GM23338 (cell line): ENCODE results near the gene PIEZO2. TPM values are rescaled to one million over a fixed set of nuclear protein-coding genes. Genes with fewer than 3 reads are reported as not detected.

Experiments used
- ATAC-seq: fragments of 200-7000 bp; cut with Tn5 transposase; 3 replicates; pipeline ENCODE4 v1.9.1; 2020
- DNase-seq: peaks from one replicate; pipeline ENCODE4 v3.0.0-alpha.2; 2015; ENCODE audit warnings: low spot score
- H2AFZ ChIP-seq: fragments of 200-600 bp; sonication (generic); 2 replicates; pipeline ENCODE4 v1.8.0; 2016; ENCODE audit warnings: antibody characterized with exemption, mild to moderate bottlenecking, moderate library complexity
- H3F3A ChIP-seq: fragments of 200-600 bp; sonication (generic); replicated peaks from 2 replicates; pipeline ENCODE4 v1.8.0; 2017; ENCODE audit warnings: antibody characterized with exemption, mixed run types, low read depth
- H3K27ac ChIP-seq: fragments of 200-600 bp; sonication (generic); 2 replicates; pipeline ENCODE4 v1.6.1; 2016; ENCODE audit warnings: low read depth
- H3K27me3 ChIP-seq: fragments of 200-600 bp; sonication (generic); 2 replicates; pipeline ENCODE4 v1.8.0; 2016; ENCODE audit warnings: mild to moderate bottlenecking, mixed run types, moderate library complexity; ENCODE audit not compliant: insufficient read depth
- H3K36me3 ChIP-seq: fragments of 200-600 bp; sonication (generic); 2 replicates; pipeline ENCODE4 v1.8.0; 2016; ENCODE audit warnings: mild to moderate bottlenecking; ENCODE audit not compliant: insufficient read depth
- H3K4me1 ChIP-seq: fragments of 200-600 bp; sonication (generic); 2 replicates; pipeline ENCODE4 v1.8.0; 2016; ENCODE audit warnings: mild to moderate bottlenecking, moderate library complexity; ENCODE audit not compliant: insufficient read depth
- H3K4me2 ChIP-seq: fragments of 200-600 bp; sonication (generic); 2 replicates; pipeline ENCODE4 v1.7.1; 2017; ENCODE audit warnings: mixed run types
- H3K4me3 ChIP-seq: fragments of 200-600 bp; sonication (generic); 2 replicates; pipeline ENCODE4 v1.6.1; 2016; ENCODE audit warnings: mixed run types
- H3K79me2 ChIP-seq: fragments of 200-600 bp; sonication (generic); replicated peaks from 2 replicates; pipeline ENCODE4 v1.8.0; 2017; ENCODE audit warnings: mild to moderate bottlenecking; ENCODE audit not compliant: insufficient read depth
- H3K9me2 ChIP-seq: fragments of 200-600 bp; sonication (generic); 2 replicates; pipeline ENCODE4 v1.8.0; 2017; ENCODE audit not compliant: insufficient read depth
- H4K20me1 ChIP-seq: fragments of 200-600 bp; sonication (generic); replicated peaks from 2 replicates; pipeline ENCODE4 v1.8.0; 2017; ENCODE audit warnings: mild to moderate bottlenecking; ENCODE audit not compliant: insufficient read depth
- H3K27ac Mint-ChIP-seq: 2 replicates; pipeline ENCODE4 v1.8.0; 2020; ENCODE audit warnings: inconsistent platforms, mild to moderate bottlenecking, moderate library complexity, mixed read lengths
- H3K27me3 Mint-ChIP-seq: 3 replicates; pipeline ENCODE4 v1.8.0; 2022; ENCODE audit warnings: low read depth, mild to moderate bottlenecking, moderate library complexity, mixed read lengths, inconsistent platforms; ENCODE audit not compliant: insufficient read depth, poor library complexity
- H3K36me3 Mint-ChIP-seq: 3 replicates; pipeline ENCODE4 v1.8.0; 2021; ENCODE audit warnings: low read depth, mild to moderate bottlenecking, inconsistent platforms, moderate library complexity, mixed read lengths
- H3K4me1 Mint-ChIP-seq: 3 replicates; pipeline ENCODE4 v1.8.0; 2020; ENCODE audit warnings: mild to moderate bottlenecking, inconsistent platforms, mixed read lengths
- H3K4me3 Mint-ChIP-seq: 3 replicates; pipeline ENCODE4 v1.8.0; 2021; ENCODE audit warnings: moderate library complexity, mild to moderate bottlenecking, inconsistent platforms, mixed read lengths
- H3K9me3 Mint-ChIP-seq: 3 replicates; pipeline ENCODE4 v1.8.0; 2020; ENCODE audit warnings: moderate library complexity, mild to moderate bottlenecking, inconsistent platforms, mixed read lengths
- JUNB ChIP-seq: IDR thresholded peaks from one replicate; pipeline ENCODE4 v1.6.1; 2016; ENCODE audit warnings: antibody characterized with exemption; ENCODE audit not compliant: unreplicated experiment
- NANOG ChIP-seq: IDR thresholded peaks from 2 replicates; pipeline ENCODE4 v1.6.1; 2016; ENCODE audit warnings: antibody characterized with exemption, borderline replicate concordance
- STAT1 ChIP-seq: IDR thresholded peaks from one replicate; pipeline ENCODE4 v1.6.1; 2016; ENCODE audit warnings: antibody characterized with exemption; ENCODE audit not compliant: unreplicated experiment
- polyA plus RNA-seq: library from polyadenylated mRNA; unstranded; fragments of >200 nt; fragmentation: Nextera tagmentation; extraction: Ambion mirVana; gene quantifications from 2 replicates; pipeline ENCODE4 v1.2.1, GENCODE V29; 2016
- total RNA-seq: library from RNA; depleted of rRNA; stranded (reverse); fragments of >200 nt; shearing (Covaris generic); gene quantifications from 2 replicates; pipeline ENCODE4 v1.2.3, GENCODE V29; 2014
- TF ChIP-seq, protein P1 (sequence below): fragments of 250-450 bp; sonication (Bioruptor Pico); IDR thresholded peaks from 2 replicates; pipeline ENCODE4 v1.5.0; 2020; ENCODE audit warnings: mild to moderate bottlenecking, moderate library complexity
- TF ChIP-seq, protein P2 (sequence below): IDR thresholded peaks from 2 replicates; pipeline ENCODE4 v1.6.1; 2016; ENCODE audit warnings: antibody characterized with exemption
- TF ChIP-seq, protein P3 (sequence below), 2 experiments: fragments of 200-600 bp in 1 of 2; sonication (generic) in 1 of 2; conservative IDR thresholded peaks; 2 replicates each; pipeline versions ENCODE4 v1.5.1 to v1.6.1; 2016 to 2017; ENCODE audit warnings: antibody characterized with exemption in 2 of 2, low read depth in 2 of 2, mild to moderate bottlenecking in 2 of 2, moderate library complexity in 1 of 2

Gene PIEZO2
- total and polyA plus RNA-seq, 2 experiments from 2014 or later = 4.8 to 8.2 TPM

DNA sequence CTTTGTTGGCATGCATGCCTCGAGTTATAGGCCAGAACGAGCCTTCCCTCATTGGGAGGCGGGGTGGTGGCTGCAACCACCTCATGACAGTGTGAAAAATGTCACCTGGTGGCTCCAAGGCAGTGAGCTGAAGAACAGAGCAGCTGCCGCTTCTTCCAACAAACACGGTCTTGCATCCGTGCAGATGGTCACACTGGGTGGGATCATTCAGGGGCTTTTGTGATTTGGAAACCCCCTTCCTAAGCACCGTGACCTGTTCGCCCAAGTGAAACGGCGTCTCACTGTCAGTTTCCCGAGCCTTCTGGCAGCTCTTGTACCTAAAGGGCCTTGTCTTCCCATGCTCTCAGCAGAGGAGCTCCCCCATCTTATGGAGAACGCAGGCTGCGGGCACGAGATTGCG lies 463.9 kb downstream of the PIEZO2 start (continued):
- TF ChIP-seq, protein P1, sequence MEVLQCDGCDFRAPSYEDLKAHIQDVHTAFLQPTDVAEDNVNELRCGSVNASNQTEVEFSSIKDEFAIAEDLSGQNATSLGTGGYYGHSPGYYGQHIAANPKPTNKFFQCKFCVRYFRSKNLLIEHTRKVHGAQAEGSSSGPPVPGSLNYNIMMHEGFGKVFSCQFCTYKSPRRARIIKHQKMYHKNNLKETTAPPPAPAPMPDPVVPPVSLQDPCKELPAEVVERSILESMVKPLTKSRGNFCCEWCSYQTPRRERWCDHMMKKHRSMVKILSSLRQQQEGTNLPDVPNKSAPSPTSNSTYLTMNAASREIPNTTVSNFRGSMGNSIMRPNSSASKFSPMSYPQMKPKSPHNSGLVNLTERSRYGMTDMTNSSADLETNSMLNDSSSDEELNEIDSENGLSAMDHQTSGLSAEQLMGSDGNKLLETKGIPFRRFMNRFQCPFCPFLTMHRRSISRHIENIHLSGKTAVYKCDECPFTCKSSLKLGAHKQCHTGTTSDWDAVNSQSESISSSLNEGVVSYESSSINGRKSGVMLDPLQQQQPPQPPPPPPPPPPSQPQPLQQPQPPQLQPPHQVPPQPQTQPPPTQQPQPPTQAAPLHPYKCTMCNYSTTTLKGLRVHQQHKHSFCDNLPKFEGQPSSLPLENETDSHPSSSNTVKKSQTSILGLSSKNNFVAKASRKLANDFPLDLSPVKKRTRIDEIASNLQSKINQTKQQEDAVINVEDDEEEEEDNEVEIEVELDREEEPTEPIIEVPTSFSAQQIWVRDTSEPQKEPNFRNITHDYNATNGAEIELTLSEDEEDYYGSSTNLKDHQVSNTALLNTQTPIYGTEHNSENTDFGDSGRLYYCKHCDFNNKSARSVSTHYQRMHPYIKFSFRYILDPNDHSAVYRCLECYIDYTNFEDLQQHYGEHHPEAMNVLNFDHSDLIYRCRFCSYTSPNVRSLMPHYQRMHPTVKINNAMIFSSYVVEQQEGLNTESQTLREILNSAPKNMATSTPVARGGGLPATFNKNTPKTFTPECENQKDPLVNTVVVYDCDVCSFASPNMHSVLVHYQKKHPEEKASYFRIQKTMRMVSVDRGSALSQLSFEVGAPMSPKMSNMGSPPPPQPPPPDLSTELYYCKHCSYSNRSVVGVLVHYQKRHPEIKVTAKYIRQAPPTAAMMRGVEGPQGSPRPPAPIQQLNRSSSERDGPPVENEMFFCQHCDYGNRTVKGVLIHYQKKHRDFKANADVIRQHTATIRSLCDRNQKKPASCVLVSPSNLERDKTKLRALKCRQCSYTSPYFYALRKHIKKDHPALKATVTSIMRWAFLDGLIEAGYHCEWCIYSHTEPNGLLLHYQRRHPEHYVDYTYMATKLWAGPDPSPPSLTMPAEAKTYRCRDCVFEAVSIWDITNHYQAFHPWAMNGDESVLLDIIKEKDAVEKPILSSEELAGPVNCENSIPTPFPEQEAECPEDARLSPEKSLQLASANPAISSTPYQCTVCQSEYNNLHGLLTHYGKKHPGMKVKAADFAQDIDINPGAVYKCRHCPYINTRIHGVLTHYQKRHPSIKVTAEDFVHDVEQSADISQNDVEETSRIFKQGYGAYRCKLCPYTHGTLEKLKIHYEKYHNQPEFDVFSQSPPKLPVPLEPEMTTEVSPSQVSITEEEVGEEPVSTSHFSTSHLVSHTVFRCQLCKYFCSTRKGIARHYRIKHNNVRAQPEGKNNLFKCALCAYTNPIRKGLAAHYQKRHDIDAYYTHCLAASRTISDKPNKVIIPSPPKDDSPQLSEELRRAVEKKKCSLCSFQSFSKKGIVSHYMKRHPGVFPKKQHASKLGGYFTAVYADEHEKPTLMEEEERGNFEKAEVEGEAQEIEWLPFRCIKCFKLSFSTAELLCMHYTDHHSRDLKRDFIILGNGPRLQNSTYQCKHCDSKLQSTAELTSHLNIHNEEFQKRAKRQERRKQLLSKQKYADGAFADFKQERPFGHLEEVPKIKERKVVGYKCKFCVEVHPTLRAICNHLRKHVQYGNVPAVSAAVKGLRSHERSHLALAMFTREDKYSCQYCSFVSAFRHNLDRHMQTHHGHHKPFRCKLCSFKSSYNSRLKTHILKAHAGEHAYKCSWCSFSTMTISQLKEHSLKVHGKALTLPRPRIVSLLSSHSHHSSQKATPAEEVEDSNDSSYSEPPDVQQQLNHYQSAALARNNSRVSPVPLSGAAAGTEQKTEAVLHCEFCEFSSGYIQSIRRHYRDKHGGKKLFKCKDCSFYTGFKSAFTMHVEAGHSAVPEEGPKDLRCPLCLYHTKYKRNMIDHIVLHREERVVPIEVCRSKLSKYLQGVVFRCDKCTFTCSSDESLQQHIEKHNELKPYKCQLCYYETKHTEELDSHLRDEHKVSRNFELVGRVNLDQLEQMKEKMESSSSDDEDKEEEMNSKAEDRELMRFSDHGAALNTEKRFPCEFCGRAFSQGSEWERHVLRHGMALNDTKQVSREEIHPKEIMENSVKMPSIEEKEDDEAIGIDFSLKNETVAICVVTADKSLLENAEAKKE = no peak

DNA sequence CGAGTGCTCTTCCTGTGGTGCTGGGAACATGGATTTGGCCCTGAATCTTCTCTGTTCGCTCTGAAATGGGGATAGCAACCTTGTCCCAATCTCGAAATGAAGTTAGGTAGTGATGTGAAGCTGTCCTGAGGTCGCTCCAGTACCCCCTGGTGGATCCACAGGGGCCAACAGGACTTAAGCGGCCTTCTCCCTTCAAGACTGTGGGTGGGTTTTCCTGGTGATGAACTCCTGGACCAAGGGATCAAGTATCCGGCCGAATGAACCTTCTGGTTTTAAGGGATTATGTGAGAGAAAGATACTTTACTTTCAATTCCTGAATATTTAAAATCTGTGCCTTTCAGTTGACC lies 467.0 kb downstream of the PIEZO2 start:
- no peak overlapping the region for H3K27ac ChIP-seq
- no peaks in the 10 kb centered on the region for H3K36me3 ChIP-seq
- DNase-seq (peak; percentile 28), ATAC-seq (peak; percentile 61)
- 0 out of 3 replicates have a peak, but pooled peaks cover 2% of the 10 kb centered on the region for H3K9me3 Mint-ChIP-seq
- no peaks in the 10 kb centered on the region for H4K20me1 ChIP-seq
- no peaks in the 10 kb centered on the region for H3F3A ChIP-seq
- no peaks in the 10 kb centered on the region for H3K9me2 ChIP-seq
- no peak overlapping the region for H3K4me3 Mint-ChIP-seq
- H3K4me1 ChIP-seq = no peaks in the 10 kb centered on the region
- H3K4me1 Mint-ChIP-seq = no peaks in the 10 kb centered on the region
- no peak overlapping the region for H2AFZ ChIP-seq
- H3K27me3 Mint-ChIP-seq = peaks cover 3% of the 10 kb centered on the region
- no peak overlapping the region for H3K4me2 ChIP-seq
- no peaks in the 10 kb centered on the region for H3K27me3 ChIP-seq
- TF ChIP-seq, protein P2, sequence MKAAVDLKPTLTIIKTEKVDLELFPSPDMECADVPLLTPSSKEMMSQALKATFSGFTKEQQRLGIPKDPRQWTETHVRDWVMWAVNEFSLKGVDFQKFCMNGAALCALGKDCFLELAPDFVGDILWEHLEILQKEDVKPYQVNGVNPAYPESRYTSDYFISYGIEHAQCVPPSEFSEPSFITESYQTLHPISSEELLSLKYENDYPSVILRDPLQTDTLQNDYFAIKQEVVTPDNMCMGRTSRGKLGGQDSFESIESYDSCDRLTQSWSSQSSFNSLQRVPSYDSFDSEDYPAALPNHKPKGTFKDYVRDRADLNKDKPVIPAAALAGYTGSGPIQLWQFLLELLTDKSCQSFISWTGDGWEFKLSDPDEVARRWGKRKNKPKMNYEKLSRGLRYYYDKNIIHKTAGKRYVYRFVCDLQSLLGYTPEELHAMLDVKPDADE = no peak
- TF ChIP-seq, protein P3, sequence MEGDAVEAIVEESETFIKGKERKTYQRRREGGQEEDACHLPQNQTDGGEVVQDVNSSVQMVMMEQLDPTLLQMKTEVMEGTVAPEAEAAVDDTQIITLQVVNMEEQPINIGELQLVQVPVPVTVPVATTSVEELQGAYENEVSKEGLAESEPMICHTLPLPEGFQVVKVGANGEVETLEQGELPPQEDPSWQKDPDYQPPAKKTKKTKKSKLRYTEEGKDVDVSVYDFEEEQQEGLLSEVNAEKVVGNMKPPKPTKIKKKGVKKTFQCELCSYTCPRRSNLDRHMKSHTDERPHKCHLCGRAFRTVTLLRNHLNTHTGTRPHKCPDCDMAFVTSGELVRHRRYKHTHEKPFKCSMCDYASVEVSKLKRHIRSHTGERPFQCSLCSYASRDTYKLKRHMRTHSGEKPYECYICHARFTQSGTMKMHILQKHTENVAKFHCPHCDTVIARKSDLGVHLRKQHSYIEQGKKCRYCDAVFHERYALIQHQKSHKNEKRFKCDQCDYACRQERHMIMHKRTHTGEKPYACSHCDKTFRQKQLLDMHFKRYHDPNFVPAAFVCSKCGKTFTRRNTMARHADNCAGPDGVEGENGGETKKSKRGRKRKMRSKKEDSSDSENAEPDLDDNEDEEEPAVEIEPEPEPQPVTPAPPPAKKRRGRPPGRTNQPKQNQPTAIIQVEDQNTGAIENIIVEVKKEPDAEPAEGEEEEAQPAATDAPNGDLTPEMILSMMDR (conservative IDR thresholded peaks at IDR 0.05; ENCODE audit: low read depth in 2 of 2) = peak; percentile 39 to 40; a peak in 3 of 4 replicates
- TF ChIP-seq JUNB = no peak
- TF ChIP-seq STAT1 = no peak
- no peak for TF ChIP-seq NANOG
- H3K79me2 ChIP-seq = no peaks in the 10 kb centered on the region
- H3K36me3 Mint-ChIP-seq = no peaks in the 10 kb centered on the region
- no peak overlapping the region for H3K4me3 ChIP-seq
- no peak overlapping the region for H3K27ac Mint-ChIP-seq
